GM13977 (cell line): ENCODE results near the gene ZSWIM3.

ENCODE experiments used
- DNase-seq: peaks from one replicate; pipeline ENCODE4 v3.0.0; 2012; ENCODE audit warnings: low spot score
- CTCF ChIP-seq: IDR thresholded peaks from 2 replicates; pipeline ENCODE4 v1.5.1; 2012; ENCODE audit warnings: mild to moderate bottlenecking, control low read depth; ENCODE audit not compliant: insufficient read depth; ENCODE audit errors: extremely low read depth, missing control alignments
- in situ Hi-C: fragments of 300-500 bp; cut with MboI; formaldehyde crosslinking; loops from one replicate; pipeline ENCODE4 v1.12.0; 2022; ENCODE audit warnings: low sequenced_read_pairs, low pct_unique_long_range_greater_than_20kb, mixed read lengths, inconsistent platforms; ENCODE audit not compliant: unreplicated experiment

The ZSWIM3 gene

GRCh38 chr20:45848421-45848820 lies 9.0 kb upstream of the ZSWIM3 start:
- in situ Hi-C loops: no loop called here
- no peak for DNase-seq
- no peak for TF ChIP-seq CTCF

GRCh38 chr20:45848969-45849582 lies 8.3 kb upstream of the ZSWIM3 start:
- DNase-seq: no peak
- in situ Hi-C loops: no loop called here
- TF ChIP-seq CTCF: no peak

- in situ Hi-C loops: no loop called here
- TF ChIP-seq CTCF: no peak
- DNase-seq: no peak
Measured at GRCh38 chr20:45850238-45850637, 7.2 kb upstream of the ZSWIM3 start.

GRCh38 chr20:45850926-45851325 lies 6.5 kb upstream of the ZSWIM3 start:
- no peak for TF ChIP-seq CTCF
- in situ Hi-C loops: no loop called here
- no peak for DNase-seq

GRCh38 chr20:45851501-45851900 lies 5.9 kb upstream of the ZSWIM3 start:
- in situ Hi-C loops: no loop called here
- TF ChIP-seq CTCF: no peak

GRCh38 chr20:45852326-45852725 lies 5.1 kb upstream of the ZSWIM3 start:
- DNase-seq: no peak
- in situ Hi-C loops: no loop called here
- no peak for TF ChIP-seq CTCF

More at GRCh38 chr20:45851501-45851900, 5.9 kb upstream of the ZSWIM3 start:
- DNase-seq: no peak
